Stimulated activated CD8-positive, alpha-beta memory T cell treated with anti-CD3 and anti-CD28 coated beads, Interleukin-4, amount 100 ng/mL, for 48 hours (primary cell): ENCODE data around the gene MEGF11.

Experiments
- DNase-seq: peaks from one replicate; pipeline ENCODE4 v3.0.0-alpha.2; 2020

MEGF11 gene

DNA sequence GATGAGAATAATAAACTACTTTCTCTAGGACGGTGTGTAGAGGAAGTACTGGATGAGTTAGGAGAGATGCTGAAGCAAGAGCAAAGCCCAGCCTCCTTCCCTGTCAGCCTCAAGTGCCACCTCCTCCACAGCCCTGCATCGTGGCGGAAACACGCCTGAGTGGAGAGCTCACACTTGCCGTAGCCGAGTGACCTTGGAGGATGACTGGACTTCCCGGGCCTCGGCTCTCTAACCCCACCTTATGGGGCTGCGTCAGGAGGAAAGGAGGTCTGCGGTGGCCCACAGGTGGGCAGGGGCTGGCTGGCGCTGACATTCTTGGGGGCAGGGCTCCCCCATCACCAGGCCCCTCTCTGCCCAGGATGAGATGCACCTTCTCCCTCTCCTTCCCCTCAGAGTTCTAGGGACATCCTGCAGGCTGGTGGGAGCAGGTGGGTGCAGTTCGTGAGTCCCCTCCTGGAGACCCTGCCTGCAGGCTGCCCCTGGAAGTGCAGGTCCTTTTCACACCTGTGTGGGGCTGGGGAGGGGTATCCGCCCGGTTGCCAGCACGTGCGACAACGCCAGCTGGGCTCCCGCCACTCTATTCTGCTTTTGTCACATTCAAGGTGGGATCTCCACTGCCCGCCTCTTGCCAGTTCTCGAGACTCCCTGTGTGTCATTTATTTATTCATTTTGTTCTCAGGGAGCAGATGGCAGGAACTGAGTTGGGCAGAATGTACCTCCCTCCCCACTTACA, 175.2 kb downstream of the MEGF11 start:
- no peak for DNase-seq

DNA sequence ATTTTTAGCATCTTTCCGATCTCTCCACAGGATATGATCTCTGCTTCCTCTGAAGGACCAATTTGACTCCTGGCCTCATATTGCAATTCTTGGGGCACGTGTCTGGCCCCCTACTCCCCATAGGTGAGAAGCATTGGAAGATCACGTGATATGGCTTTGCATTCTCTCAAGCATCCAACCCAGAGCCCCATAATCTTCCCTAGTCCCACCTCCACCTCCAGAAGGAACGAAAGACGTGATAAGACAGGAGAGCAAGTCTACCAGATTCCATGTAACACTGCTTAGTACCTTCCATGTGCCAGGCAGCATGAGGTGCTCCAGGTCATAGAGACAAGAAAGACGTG, 176.3 kb downstream of the MEGF11 start:
- DNase-seq, result no peak

GRCh38 chr15:66076591-66077319, 176.8 kb downstream of the MEGF11 start:
- DNase-seq, result no peak

GRCh38 chr15:66075947-66076346, 177.6 kb downstream of the MEGF11 start:
- DNase-seq, result no peak

DNA sequence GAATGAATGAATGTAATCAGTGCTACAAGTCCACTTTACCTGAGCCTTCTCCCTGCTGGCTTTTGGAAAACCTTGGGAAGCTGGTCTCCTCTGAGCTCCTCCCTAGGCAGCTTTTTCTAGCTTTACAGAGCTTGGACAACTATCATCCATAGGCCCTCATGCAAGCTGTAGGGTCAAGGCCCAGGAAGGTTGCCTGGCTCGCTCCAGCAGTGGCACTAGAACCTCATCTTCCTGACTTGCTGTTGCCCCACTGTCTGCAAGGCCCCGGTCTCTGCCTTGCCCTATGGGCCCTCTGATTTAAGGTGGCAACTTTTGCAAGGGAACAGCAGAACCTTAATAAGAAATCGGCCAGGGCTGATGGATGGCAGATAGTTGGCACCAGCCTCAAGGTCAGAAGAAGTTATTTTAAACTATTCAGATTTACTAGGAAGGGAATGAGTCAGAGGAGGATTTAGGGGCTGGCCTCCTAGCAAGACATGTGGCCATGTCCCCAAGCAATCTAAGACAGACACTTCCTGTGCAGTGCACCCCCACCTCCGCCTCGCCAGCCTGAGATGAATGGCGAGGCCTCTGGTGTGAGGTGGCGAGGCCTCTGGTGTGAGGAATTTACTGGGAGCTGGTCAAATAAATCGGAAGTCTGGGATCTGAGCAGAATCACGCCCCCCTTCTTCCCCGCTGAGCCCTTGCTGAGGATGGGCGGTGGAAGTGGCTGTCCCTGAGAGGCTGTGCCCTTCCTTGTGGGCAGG, 180.8 kb downstream of the MEGF11 start:
- no peak for DNase-seq

DNA sequence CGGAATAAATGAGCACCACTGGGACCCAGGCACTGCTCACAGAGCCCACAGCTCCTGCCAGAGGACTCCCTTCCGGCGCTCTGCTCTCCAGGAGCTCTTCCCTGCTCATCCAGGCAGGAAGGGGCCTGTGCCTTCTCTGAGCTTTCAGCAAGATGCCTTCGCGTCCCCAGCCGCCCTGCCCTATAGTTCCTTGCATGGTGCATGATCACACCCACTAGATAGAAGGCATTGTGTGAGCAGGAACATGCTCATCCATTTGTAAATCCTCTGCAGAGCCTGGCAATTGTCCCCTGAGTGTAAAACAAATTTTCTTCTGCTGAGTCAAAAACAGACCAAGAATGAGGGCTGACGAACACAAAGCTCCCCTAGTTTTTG, 181.6 kb downstream of the MEGF11 start:
- DNase-seq, result no peak

GRCh38 chr15:66071160-66071920, 182.2 kb downstream of the MEGF11 start:
- no peak for DNase-seq

DNA sequence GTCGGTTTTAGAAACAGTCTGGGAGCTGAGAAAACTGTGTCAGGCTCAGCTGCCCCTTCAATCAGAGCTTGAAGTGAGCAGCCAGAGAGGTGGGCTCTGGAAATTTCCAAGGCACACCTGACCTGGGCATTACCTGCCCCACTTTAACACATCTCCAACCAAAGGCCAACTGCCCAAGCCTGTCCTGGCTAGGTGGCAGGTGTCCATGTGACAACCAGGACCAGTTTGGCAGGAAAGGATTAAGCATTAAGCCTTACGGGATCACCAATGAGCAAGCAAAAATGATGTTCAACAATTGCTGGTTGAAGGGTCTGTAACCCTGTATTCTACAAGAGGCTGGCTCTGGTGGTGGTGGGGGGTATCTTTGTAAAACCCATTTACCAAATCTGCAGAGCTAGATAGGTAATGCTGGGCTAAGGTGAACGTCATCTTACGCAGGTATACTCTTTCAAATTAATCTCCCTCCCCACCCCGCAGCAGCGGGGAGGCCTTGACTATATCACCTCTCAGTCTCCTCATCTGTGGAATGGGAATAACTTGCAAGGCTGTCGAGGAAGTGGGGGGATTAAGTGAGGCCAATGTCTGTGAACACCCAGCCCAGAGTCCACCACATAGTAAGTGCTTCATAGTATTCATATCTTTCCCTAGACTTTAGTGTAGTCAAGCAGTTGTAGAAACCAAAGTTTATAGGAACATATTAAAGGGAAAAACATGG, 183.2 kb downstream of the MEGF11 start:
- DNase-seq, result no peak

GRCh38 chr15:66069751-66070150, 183.8 kb downstream of the MEGF11 start:
- DNase-seq, result no peak

DNA sequence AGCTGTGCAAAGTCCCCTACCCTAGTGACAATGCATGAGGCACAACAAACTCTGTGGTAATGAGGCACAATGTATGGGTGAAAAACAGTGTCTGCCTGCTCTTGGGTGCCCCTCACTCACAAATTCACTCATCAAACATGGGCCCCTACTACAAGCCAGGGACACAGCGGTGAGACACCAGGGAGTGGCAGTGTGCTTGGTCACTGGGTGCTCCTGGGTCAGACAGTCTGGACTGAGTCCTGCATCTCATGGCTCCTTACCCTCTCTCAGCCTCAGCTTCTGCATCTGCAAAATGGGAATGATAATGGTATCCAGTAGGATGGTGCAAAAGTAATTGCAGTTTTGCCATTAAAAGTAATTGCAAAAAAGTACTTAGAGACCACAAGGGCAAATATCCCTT, 184.7 kb downstream of the MEGF11 start:
- no peak for DNase-seq

GRCh38 chr15:66067687-66068086, 185.9 kb downstream of the MEGF11 start:
- no peak for DNase-seq

DNA sequence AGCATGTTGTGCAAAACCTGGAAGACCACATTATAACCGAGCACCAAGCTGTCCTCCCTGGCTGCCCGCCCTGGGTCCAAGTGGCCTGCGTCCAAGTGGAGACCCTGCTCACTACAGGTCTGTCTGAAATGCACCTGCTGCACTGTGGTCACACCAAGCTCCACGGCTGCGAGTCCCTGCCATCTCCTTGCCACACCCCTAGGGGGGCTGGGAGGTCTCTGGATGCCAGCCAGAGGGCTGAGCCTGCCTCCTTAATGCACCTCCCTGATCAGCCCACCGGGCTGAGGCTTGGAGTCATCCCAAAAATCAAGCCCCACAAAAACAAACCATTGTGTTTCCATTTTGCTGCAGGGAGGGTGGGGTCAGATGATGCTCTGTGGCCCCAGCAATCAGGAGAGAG, 187.1 kb downstream of the MEGF11 start:
- DNase-seq, result no peak

GRCh38 chr15:66066005-66066404, 187.5 kb downstream of the MEGF11 start:
- no peak for DNase-seq

GRCh38 chr15:66065325-66065724, 188.2 kb downstream of the MEGF11 start:
- DNase-seq, result no peak

- DNase-seq, result no peak
These were observed 190.4 kb downstream of the MEGF11 start for GRCh38 chr15:66063147-66063546.

- no peak for DNase-seq
These were observed 196.5 kb downstream of the MEGF11 start for GRCh38 chr15:66057089-66057488.

DNA sequence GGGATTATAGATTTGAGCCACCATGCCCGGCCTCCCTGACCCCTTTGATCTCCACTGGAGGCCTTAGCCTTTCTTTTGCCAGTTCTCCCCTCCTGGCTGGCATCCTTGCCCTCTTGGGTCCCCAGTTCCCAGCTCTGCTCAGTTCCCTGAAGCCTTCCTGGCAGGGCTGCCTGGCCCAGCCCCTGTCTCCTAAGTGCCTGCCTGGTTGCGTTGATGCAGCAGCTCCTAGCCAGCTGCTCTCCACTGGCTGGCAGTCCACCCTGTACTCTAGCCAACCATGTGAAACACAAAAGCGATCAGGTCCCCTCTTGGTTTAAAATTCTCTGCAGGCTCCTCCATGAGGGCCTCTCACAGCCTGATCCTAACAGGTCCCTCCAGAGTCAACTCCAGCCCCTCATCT, 199.6 kb downstream of the MEGF11 start:
- DNase-seq, result no peak

- DNase-seq, result no peak
These were observed 201.7 kb downstream of the MEGF11 start for GRCh38 chr15:66051833-66052232.

GRCh38 chr15:66050264-66050663, 203.3 kb downstream of the MEGF11 start:
- no peak for DNase-seq

- DNase-seq, result no peak
These were observed 204.2 kb downstream of the MEGF11 start for GRCh38 chr15:66049353-66049752.

DNA sequence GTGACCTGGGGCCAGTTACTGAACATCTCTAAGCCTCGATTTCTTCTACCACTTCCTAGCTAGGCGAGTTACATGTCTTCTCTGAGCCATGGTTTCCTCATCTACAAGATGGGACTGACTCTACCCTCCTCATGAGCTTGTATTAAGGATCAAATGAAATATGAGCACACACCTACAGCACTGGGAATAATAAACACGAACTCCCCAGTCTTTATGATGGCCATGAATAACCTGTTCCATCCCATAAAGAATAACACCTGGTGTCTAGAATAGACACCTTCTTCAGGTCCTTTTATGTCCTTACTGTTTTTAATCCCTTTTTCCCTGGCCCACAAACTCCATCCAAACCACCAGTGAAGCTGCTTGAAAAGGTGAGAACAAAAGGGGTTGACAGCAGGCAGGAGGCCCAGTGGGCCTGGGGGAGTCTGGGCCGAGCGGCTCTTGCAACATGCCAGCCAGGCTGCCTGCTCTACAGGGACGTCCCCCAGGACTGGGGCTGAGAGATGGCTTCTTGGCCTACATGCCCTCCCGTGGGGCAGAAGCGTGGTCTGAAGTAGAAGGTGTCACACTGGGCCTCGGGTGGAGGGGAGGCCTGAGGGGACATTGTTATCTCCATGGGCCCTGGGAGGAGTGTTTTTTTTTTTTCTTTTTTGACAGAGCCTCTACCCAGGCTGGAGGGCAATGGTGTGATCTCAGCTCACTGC, 206.1 kb downstream of the MEGF11 start:
- DNase-seq, result no peak

- no peak for DNase-seq
These were observed 206.8 kb downstream of the MEGF11 start for GRCh38 chr15:66046751-66047150.
